GM12891 (cell line): ENCODE results near the gene FAT1.

Source experiments
- POLR2A ChIP-seq: IDR thresholded peaks from 2 replicates; pipeline ENCODE4 v1.6.1; 2011; ENCODE audit warnings: low read depth, low read length, control low read depth
- POLR2AphosphoS5 ChIP-seq: IDR thresholded peaks from 2 replicates; pipeline ENCODE4 v1.6.1; 2011; ENCODE audit warnings: low read depth, low read length, control low read depth
- POU2F2 ChIP-seq: IDR thresholded peaks from 2 replicates; pipeline ENCODE4 v1.6.1; 2011; ENCODE audit warnings: low read depth, mild to moderate bottlenecking, control low read depth, low read length, moderate library complexity
- TAF1 ChIP-seq: IDR thresholded peaks from 2 replicates; pipeline ENCODE4 v1.6.1; 2011; ENCODE audit warnings: low read depth, low read length, control low read depth

DNA sequence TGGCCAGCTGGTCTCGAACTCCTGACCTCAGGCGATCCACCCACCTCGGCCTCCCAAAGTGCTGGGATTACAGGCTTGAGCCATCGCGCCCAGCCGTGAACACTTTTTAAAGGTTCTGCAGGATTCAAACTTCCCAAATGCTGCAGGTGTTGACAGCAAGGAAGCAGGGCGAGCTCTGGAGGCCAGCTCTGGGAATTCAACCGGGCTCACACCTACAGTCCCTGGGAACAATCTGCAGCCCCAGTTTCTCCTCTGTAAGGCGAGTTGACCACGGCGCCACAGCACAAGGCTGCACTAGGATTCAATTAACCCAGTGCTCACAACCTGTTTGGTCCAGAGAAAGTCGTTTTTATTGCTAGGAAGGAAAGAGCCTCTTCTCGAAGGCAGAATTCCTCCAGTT, 169.9 kb downstream of the FAT1 start:
- TF ChIP-seq POLR2A (no peak), POLR2AphosphoS5 (no peak), TAF1 (no peak), POU2F2 (no peak)
